HepG2 (cell line): ENCODE data around the gene ZIM2. TPM values are rescaled to one million over a fixed set of nuclear protein-coding genes. Genes with fewer than 3 reads are reported as not detected.

Source experiments
- ATF7 ChIP-seq, 2 experiments: fragments of 450-650 bp in 1 of 2; sonication (generic) in 1 of 2; formaldehyde crosslinking in 1 of 2; IDR thresholded peaks; 2 replicates each; pipeline versions ENCODE4 v1.4.0 to v1.6.1; 2016 to 2020; ENCODE audit warnings: antibody characterized with exemption in 1 of 2, mild to moderate bottlenecking in 1 of 2, missing genetic modification reagents in 1 of 2
- DR1 ChIP-seq: sonication (generic); formaldehyde crosslinking; IDR thresholded peaks from 2 replicates; pipeline ENCODE4 v1.8.0; 2021; ENCODE audit warnings: mild to moderate bottlenecking, missing genetic modification reagents, inconsistent platforms
- FIP1L1 ChIP-seq: fragments of 200-400 bp; formaldehyde crosslinking; IDR thresholded peaks from 2 replicates; pipeline ENCODE4 v1.6.1; 2018; ENCODE audit warnings: low read depth, mild to moderate bottlenecking, low read length, moderate library complexity, borderline replicate concordance; ENCODE audit not compliant: insufficient read depth
- FOXK1 ChIP-seq: sonication (generic); formaldehyde crosslinking; IDR thresholded peaks from 2 replicates; pipeline ENCODE4 v1.4.0; 2020; ENCODE audit warnings: low read depth, missing genetic modification reagents, borderline replicate concordance
- HCFC1 ChIP-seq: fragments of 150-350 bp; IDR thresholded peaks from 2 replicates; pipeline ENCODE4 v1.6.1; 2014; ENCODE audit warnings: low read depth, low read length
- HMG20B ChIP-seq: conservative IDR thresholded peaks from 2 replicates; pipeline ENCODE4 v1.6.1; 2016; ENCODE audit warnings: missing genetic modification reagents, missing compliant biosample characterization
- HNF4A ChIP-seq: sonication (generic); formaldehyde crosslinking; IDR thresholded peaks from 2 replicates; pipeline ENCODE4 v1.4.0; 2020; ENCODE audit warnings: missing genetic modification reagents
- MAZ ChIP-seq, 2 experiments: sonication (generic) in 1 of 2; formaldehyde crosslinking in 1 of 2; IDR thresholded peaks; 2 replicates each; pipeline versions ENCODE4 v1.5.0 to v1.6.1; 2012 to 2020; ENCODE audit warnings: low read depth in 2 of 2, mild to moderate bottlenecking in 2 of 2, borderline replicate concordance in 1 of 2, improper control_type of control experiment in 1 of 2, low read length in 1 of 2, missing genetic modification reagents in 1 of 2, moderate library complexity in 1 of 2
- MED13 ChIP-seq: sonication (generic); formaldehyde crosslinking; IDR thresholded peaks from 2 replicates; pipeline ENCODE4 v1.5.0; 2020; ENCODE audit warnings: missing genetic modification reagents
- NFYC ChIP-seq: IDR thresholded peaks from 2 replicates; pipeline ENCODE4 v1.6.1; 2016; ENCODE audit warnings: missing genetic modification reagents, missing compliant biosample characterization
- PLSCR1 ChIP-seq: sonication (generic); formaldehyde crosslinking; IDR thresholded peaks from 2 replicates; pipeline ENCODE4 v1.5.0; 2020; ENCODE audit warnings: missing genetic modification reagents, mild to moderate bottlenecking, borderline replicate concordance
- RARG ChIP-seq: sonication (generic); formaldehyde crosslinking; IDR thresholded peaks from 2 replicates; pipeline ENCODE4 v1.4.0; 2020; ENCODE audit warnings: low read depth, mild to moderate bottlenecking, missing genetic modification reagents
- RCOR2 ChIP-seq: IDR thresholded peaks from 2 replicates; pipeline ENCODE4 v1.6.1; 2016; ENCODE audit warnings: missing biosample characterization, missing genetic modification reagents
- TFDP1 ChIP-seq: IDR thresholded peaks from 2 replicates; pipeline ENCODE4 v1.6.1; 2016; ENCODE audit warnings: missing compliant biosample characterization, missing genetic modification reagents, borderline replicate concordance
- ZC3H4 ChIP-seq: sonication (generic); formaldehyde crosslinking; IDR thresholded peaks from 2 replicates; pipeline ENCODE4 v1.4.0; 2020; ENCODE audit warnings: missing genetic modification reagents, borderline replicate concordance
- ZFP1 ChIP-seq: IDR thresholded peaks from 2 replicates; pipeline ENCODE4 v1.6.1; 2016
- ZNF234 ChIP-seq: sonication (generic); formaldehyde crosslinking; conservative IDR thresholded peaks from 2 replicates; pipeline ENCODE4 v1.5.1; 2020; ENCODE audit warnings: mild to moderate bottlenecking, missing genetic modification reagents
- ZNF382 ChIP-seq: sonication (generic); formaldehyde crosslinking; IDR thresholded peaks from 2 replicates; pipeline ENCODE4 v1.5.0; 2020; ENCODE audit warnings: missing genetic modification reagents, mild to moderate bottlenecking, borderline replicate concordance
- ZNF547 ChIP-seq: sonication (generic); formaldehyde crosslinking; IDR thresholded peaks from 2 replicates; pipeline ENCODE4 v1.5.1; 2020; ENCODE audit warnings: mild to moderate bottlenecking, missing genetic modification reagents
- ZNF639 ChIP-seq: conservative IDR thresholded peaks from 2 replicates; pipeline ENCODE4 v1.6.1; 2018; ENCODE audit warnings: missing genetic modification reagents
- ZNF691 ChIP-seq: sonication (generic); formaldehyde crosslinking; IDR thresholded peaks from 2 replicates; pipeline ENCODE4 v1.4.0; 2020; ENCODE audit warnings: missing genetic modification reagents, low read depth, mild to moderate bottlenecking, borderline replicate concordance
- ZNF768 ChIP-seq: sonication (generic); formaldehyde crosslinking; IDR thresholded peaks from 2 replicates; pipeline ENCODE4 v1.4.0; 2020; ENCODE audit warnings: missing genetic modification reagents
- ZSCAN25 ChIP-seq: sonication (generic); formaldehyde crosslinking; IDR thresholded peaks from 2 replicates; pipeline ENCODE4 v1.8.0; 2022; ENCODE audit warnings: mild to moderate bottlenecking, missing genetic modification reagents
- polyA plus RNA-seq, 8 experiments: library from polyadenylated mRNA; depleted of rRNA in 3 of 8; stranded (reverse) in 7 of 8; unstranded in 1 of 8; fragments of >200 nt; fragmentation: Illumina TruSeq in 4 of 8; extraction: Trizol in 4 of 8; gene quantifications; 2 replicates each; pipeline versions ENCODE4 v1.2.1 to v1.2.3, GENCODE V29; 2011 to 2016; ENCODE audit warnings: low read depth in 4 of 8, missing spikeins in 1 of 8, mixed read lengths in 1 of 8; ENCODE audit not compliant: insufficient read depth in 1 of 8
- total RNA-seq, 5 experiments: library from RNA; depleted of rRNA; stranded (reverse); fragments of >200 nt; fragmentation: Illumina TruSeq; extraction: Trizol; gene quantifications; 2 replicates each; pipeline ENCODE4 v1.2.3, GENCODE V29; 2016; ENCODE audit warnings: low read depth in 1 of 5
- TF ChIP-seq, protein P1 (sequence below): IDR thresholded peaks from 2 replicates; pipeline ENCODE4 v1.6.1; 2018; ENCODE audit warnings: missing genetic modification reagents

Gene ZIM2
- total and polyA plus RNA-seq, 2 of the 13 experiments (the other 11 are each of a cell fraction or from before 2014, with no cell fraction given): 7.2 to 10.3 TPM

- TF ChIP-seq ATF7 (IDR thresholded peaks at IDR 0.05) (no peak), ATF7 (CRISPR knock-in tag; IDR thresholded peaks at IDR 0.05) (peak; percentile 81), HNF4A (CRISPR knock-in tag) (peak; percentile 40; the same call in 1 of the 2 replicates), DR1 (CRISPR knock-in tag) (peak; percentile 71), ZNF639 (CRISPR knock-in tag) (no peak; the same call in 1 of the 2 replicates), ZNF234 (CRISPR knock-in tag) (no peak), TFDP1 (CRISPR knock-in tag) (peak; percentile 83), HMG20B (CRISPR knock-in tag) (no peak; the same call in 1 of the 2 replicates), ZC3H4 (CRISPR knock-in tag) (peak; percentile 80; the same call in 1 of the 2 replicates), ZFP1 (CRISPR knock-in tag) (0 out of 2 replicates have a peak, but pooled peaks have one; percentile 51), ZNF382 (CRISPR knock-in tag) (no peak), MED13 (CRISPR knock-in tag) (peak; percentile 96; the same call in 1 of the 2 replicates), MAZ (IDR thresholded peaks at IDR 0.05; ENCODE audit: borderline replicate concordance, low read depth, low read length) (no peak), MAZ (CRISPR knock-in tag; IDR thresholded peaks at IDR 0.05; ENCODE audit: low read depth) (peak; percentile 88), HCFC1 (no peak), ZNF691 (peak; percentile 56; the same call in 1 of the 2 replicates), ZSCAN25 (CRISPR knock-in tag) (no peak), FOXK1 (CRISPR knock-in tag) (peak; percentile 61; the same call in 1 of the 2 replicates), RCOR2 (CRISPR knock-in tag) (peak; percentile 89), FIP1L1 (no peak), RARG (CRISPR knock-in tag) (no peak), ZNF768 (CRISPR knock-in tag) (no peak), PLSCR1 (no peak), ZNF547 (no peak), NFYC (peak; percentile 51)
- TF ChIP-seq, protein P1, sequence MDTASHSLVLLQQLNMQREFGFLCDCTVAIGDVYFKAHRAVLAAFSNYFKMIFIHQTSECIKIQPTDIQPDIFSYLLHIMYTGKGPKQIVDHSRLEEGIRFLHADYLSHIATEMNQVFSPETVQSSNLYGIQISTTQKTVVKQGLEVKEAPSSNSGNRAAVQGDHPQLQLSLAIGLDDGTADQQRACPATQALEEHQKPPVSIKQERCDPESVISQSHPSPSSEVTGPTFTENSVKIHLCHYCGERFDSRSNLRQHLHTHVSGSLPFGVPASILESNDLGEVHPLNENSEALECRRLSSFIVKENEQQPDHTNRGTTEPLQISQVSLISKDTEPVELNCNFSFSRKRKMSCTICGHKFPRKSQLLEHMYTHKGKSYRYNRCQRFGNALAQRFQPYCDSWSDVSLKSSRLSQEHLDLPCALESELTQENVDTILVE (CRISPR knock-in tag): peak; percentile 51; the same call in 1 of the 2 replicates
Observed at GRCh38 chr19:56880592-56881190, 40.2 kb upstream of the ZIM2 start (continued).
